Hepatocyte (in vitro differentiated cells): Measurements from ENCODE around the gene SLC34A1. TPM values are rescaled to one million over a fixed set of nuclear protein-coding genes. Genes with fewer than 3 reads are reported as not detected.
"Not testable (repeated sequence)": the region's sequence is repeated elsewhere in the genome, so short reads cannot be mapped to it uniquely, and the experiment has no call there.

Experiments
- DNase-seq: peaks from one replicate; pipeline ENCODE4 v3.0.0-alpha.2; 2016; ENCODE audit warnings: low spot score
- H2AFZ ChIP-seq: fragments of 200-600 bp; sonication (generic); 2 replicates; pipeline ENCODE4 v1.6.0; 2016; ENCODE audit warnings: antibody characterized with exemption, mild to moderate bottlenecking
- H3K27ac ChIP-seq: fragments of 200-600 bp; sonication (generic); 2 replicates; pipeline ENCODE4 v1.5.1; 2016; ENCODE audit warnings: mild to moderate bottlenecking
- H3K27me3 ChIP-seq: fragments of 200-600 bp; sonication (generic); 2 replicates; pipeline ENCODE4 v1.6.1; 2016
- H3K36me3 ChIP-seq: fragments of 200-600 bp; sonication (generic); replicated peaks from 2 replicates; pipeline ENCODE4 v1.5.1; 2016; ENCODE audit warnings: low read depth; ENCODE audit not compliant: insufficient read depth
- H3K4me1 ChIP-seq: fragments of 200-600 bp; sonication (generic); 2 replicates; pipeline ENCODE4 v1.5.1; 2016; ENCODE audit warnings: mild to moderate bottlenecking, moderate library complexity; ENCODE audit not compliant: insufficient read depth
- H3K4me2 ChIP-seq: fragments of 200-600 bp; sonication (generic); 2 replicates; pipeline ENCODE4 v1.6.0; 2016
- H3K4me3 ChIP-seq: fragments of 200-600 bp; sonication (generic); 2 replicates; pipeline ENCODE4 v1.5.1; 2016; ENCODE audit warnings: mild to moderate bottlenecking
- H3K79me2 ChIP-seq: fragments of 200-600 bp; sonication (generic); 2 replicates; pipeline ENCODE4 v1.6.0; 2017; ENCODE audit warnings: mild to moderate bottlenecking
- H3K9me2 ChIP-seq: fragments of 200-600 bp; sonication (generic); replicated peaks from 2 replicates; pipeline ENCODE4 v1.6.0; 2017; ENCODE audit warnings: mild to moderate bottlenecking; ENCODE audit not compliant: insufficient read depth
- H3K9me3 ChIP-seq: fragments of 200-600 bp; sonication (generic); 2 replicates; pipeline ENCODE4 v1.5.1; 2016; ENCODE audit warnings: low read depth, mild to moderate bottlenecking
- H4K20me1 ChIP-seq: fragments of 200-600 bp; sonication (generic); 2 replicates; pipeline ENCODE4 v1.6.0; 2016; ENCODE audit warnings: mild to moderate bottlenecking; ENCODE audit not compliant: insufficient read depth, poor library complexity, severe bottlenecking
- EZH2 ChIP-seq: fragments of 200-600 bp; sonication (generic); IDR thresholded peaks from 2 replicates; pipeline ENCODE4 v1.6.1; 2016; ENCODE audit warnings: antibody characterized with exemption, mild to moderate bottlenecking, borderline replicate concordance
- EZH2phosphoT487 ChIP-seq: fragments of 200-600 bp; sonication (generic); IDR thresholded peaks from one replicate; pipeline ENCODE4 v1.6.1; 2018; ENCODE audit warnings: antibody characterized with exemption, mild to moderate bottlenecking, low read depth, moderate library complexity; ENCODE audit not compliant: unreplicated experiment, severe bottlenecking
- WGBS: methylation state at CpG from one replicate; pipeline ENCODE4 v1.1.6; 2016; ENCODE audit warnings: low lambda C conversion rate; ENCODE audit errors: missing lambda C conversion rate; 5-methylcytosine and 5-hydroxymethylcytosine counted together
- polyA plus RNA-seq: library from polyadenylated mRNA; unstranded; fragments of >200 nt; fragmentation: Nextera tagmentation; extraction: Ambion mirVana; gene quantifications from 2 replicates; pipeline ENCODE4 v1.2.1, GENCODE V29; 2016
- total RNA-seq: library from RNA; depleted of rRNA; stranded (reverse); fragments of >200 nt; gene quantifications from 2 replicates; pipeline ENCODE4 v1.2.3, GENCODE V29; 2014
- TF ChIP-seq, protein P1 (sequence below): fragments of 200-600 bp; sonication (generic); IDR thresholded peaks from 2 replicates; pipeline ENCODE4 v1.5.1; 2016; ENCODE audit warnings: antibody characterized with exemption, mild to moderate bottlenecking; ENCODE audit not compliant: poor library complexity

SLC34A1 gene
- total and polyA plus RNA-seq, 2 experiments from 2014 or later, result not detected

GRCh38 chr5:177339107-177339638, 45.1 kb upstream of the SLC34A1 start:
- H4K20me1 ChIP-seq, result peaks cover 16% of the 10 kb centered on the region
- TF ChIP-seq, protein P1, sequence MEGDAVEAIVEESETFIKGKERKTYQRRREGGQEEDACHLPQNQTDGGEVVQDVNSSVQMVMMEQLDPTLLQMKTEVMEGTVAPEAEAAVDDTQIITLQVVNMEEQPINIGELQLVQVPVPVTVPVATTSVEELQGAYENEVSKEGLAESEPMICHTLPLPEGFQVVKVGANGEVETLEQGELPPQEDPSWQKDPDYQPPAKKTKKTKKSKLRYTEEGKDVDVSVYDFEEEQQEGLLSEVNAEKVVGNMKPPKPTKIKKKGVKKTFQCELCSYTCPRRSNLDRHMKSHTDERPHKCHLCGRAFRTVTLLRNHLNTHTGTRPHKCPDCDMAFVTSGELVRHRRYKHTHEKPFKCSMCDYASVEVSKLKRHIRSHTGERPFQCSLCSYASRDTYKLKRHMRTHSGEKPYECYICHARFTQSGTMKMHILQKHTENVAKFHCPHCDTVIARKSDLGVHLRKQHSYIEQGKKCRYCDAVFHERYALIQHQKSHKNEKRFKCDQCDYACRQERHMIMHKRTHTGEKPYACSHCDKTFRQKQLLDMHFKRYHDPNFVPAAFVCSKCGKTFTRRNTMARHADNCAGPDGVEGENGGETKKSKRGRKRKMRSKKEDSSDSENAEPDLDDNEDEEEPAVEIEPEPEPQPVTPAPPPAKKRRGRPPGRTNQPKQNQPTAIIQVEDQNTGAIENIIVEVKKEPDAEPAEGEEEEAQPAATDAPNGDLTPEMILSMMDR, result no peak
- no peak for TF ChIP-seq EZH2phosphoT487

DNA sequence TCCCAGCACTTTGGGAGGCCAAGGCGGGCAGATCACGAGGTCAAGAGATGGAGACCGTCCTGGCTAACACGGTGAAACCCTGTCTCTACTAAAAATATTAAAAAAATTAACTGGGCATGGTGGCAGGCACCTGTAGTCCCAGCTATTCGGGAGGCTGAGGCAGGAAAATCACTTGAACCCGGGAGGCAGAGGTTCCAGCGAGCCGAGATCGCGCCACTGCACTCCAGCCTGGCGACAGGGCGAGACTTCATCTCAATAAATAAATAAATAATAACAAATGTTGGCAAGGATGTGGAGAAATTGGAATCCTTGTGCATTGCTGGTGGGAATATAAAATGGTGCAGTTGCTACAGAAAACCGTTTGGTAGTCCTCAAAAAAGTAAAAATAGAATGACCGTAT, 41.2 kb upstream of the SLC34A1 start:
- not testable (repeated sequence) for H3K36me3 ChIP-seq, H2AFZ ChIP-seq, H3K9me3 ChIP-seq, H3K27me3 ChIP-seq, H3K4me2 ChIP-seq, DNase-seq, H3K9me2 ChIP-seq, H3K4me3 ChIP-seq, H3K4me1 ChIP-seq, H3K27ac ChIP-seq
- 96% methylated on average over 14 of the region's 14 CpGs for WGBS
- peaks cover 88% of the 10 kb centered on the region for H3K79me2 ChIP-seq
- H4K20me1 ChIP-seq, result peaks cover 26% of the 10 kb centered on the region

More at GRCh38 chr5:177339107-177339638, 45.1 kb upstream of the SLC34A1 start:
- H2AFZ ChIP-seq, result no peak overlapping the region
- no peaks in the 10 kb centered on the region for H3K9me2 ChIP-seq
- H3K27me3 ChIP-seq, result no peaks in the 10 kb centered on the region
- H3K36me3 ChIP-seq, result no peaks in the 10 kb centered on the region
- H3K4me1 ChIP-seq, result no peaks in the 10 kb centered on the region
- WGBS, result 85% methylated on average over 11 of the region's 11 CpGs
- H3K27ac ChIP-seq, result no peak overlapping the region
- peaks cover 50% of the 10 kb centered on the region for H3K79me2 ChIP-seq
- no peak for DNase-seq
- H3K4me2 ChIP-seq, result no peak overlapping the region
- H3K4me3 ChIP-seq, result no peak overlapping the region
- no peaks in the 10 kb centered on the region for H3K9me3 ChIP-seq

GRCh38 chr5:177343777-177344176, 40.5 kb upstream of the SLC34A1 start:
- Histone ChIP-seq H3K9me3 (no peaks in the 10 kb centered on the region), H3K9me2 (no peaks in the 10 kb centered on the region), H3K27me3 (no peaks in the 10 kb centered on the region), H4K20me1 (peaks cover 26% of the 10 kb centered on the region), H3K4me1 (peaks cover under 1% of the 10 kb centered on the region), H3K36me3 (no peaks in the 10 kb centered on the region), H3K79me2 (peaks cover 96% of the 10 kb centered on the region), H2AFZ (no peak overlapping the region), H3K4me3 (no peak overlapping the region), H3K4me2 (no peak overlapping the region), H3K27ac (no peak overlapping the region)
- no peak for TF ChIP-seq EZH2phosphoT487
- no peak for TF ChIP-seq EZH2
- TF ChIP-seq, protein P1, result no peak
- no peak for DNase-seq
- 99% methylated on average over 6 of the region's 6 CpGs for WGBS

- Histone ChIP-seq H3K4me3 (no peak overlapping the region), H3K4me2 (no peak overlapping the region), H2AFZ (no peak overlapping the region), H3K9me3 (no peaks in the 10 kb centered on the region), H3K27ac (no peak overlapping the region), H3K79me2 (peaks cover 98% of the 10 kb centered on the region), H4K20me1 (peaks cover 21% of the 10 kb centered on the region), H3K27me3 (no peaks in the 10 kb centered on the region), H3K9me2 (no peaks in the 10 kb centered on the region), H3K4me1 (peaks cover 10% of the 10 kb centered on the region), H3K36me3 (no peaks in the 10 kb centered on the region)
- TF ChIP-seq, protein P1, result no peak
- TF ChIP-seq EZH2 (no peak), EZH2phosphoT487 (no peak)
- no peak for DNase-seq
- WGBS, result 95% methylated on average over 6 of the region's 6 CpGs
These were observed 39.3 kb upstream of the SLC34A1 start for GRCh38 chr5:177344891-177345290.
